ENCODE data around the gene PIK3C3.

DNA sequence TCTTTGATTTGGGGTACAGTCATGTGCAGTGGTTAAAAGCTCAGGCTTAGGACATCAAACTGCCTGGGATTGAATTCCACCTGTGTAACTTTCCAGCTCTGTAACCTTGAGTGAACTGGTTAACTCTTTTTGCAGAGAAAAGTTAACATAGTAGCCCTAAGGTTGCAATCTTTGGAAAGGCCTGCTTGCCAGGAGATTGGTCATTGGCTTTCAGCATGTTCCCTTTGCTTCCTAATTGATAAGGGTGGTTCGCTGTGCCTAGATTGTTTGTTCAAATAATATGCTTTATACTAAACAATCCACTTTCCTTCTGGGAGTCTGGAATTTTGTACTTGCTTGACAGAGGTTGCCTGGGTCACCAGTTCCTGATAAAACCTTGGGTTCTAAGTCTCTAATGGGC, 86.8 kb downstream of the PIK3C3 start:
- TF ChIP-seq, protein P1, sequence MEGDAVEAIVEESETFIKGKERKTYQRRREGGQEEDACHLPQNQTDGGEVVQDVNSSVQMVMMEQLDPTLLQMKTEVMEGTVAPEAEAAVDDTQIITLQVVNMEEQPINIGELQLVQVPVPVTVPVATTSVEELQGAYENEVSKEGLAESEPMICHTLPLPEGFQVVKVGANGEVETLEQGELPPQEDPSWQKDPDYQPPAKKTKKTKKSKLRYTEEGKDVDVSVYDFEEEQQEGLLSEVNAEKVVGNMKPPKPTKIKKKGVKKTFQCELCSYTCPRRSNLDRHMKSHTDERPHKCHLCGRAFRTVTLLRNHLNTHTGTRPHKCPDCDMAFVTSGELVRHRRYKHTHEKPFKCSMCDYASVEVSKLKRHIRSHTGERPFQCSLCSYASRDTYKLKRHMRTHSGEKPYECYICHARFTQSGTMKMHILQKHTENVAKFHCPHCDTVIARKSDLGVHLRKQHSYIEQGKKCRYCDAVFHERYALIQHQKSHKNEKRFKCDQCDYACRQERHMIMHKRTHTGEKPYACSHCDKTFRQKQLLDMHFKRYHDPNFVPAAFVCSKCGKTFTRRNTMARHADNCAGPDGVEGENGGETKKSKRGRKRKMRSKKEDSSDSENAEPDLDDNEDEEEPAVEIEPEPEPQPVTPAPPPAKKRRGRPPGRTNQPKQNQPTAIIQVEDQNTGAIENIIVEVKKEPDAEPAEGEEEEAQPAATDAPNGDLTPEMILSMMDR (IDR thresholded peaks at IDR 0.05) = no peak
- TF ChIP-seq POLR2A (IDR thresholded peaks at IDR 0.05) = no peak
